CD4-positive, alpha-beta T cell (primary cell): Measurements from ENCODE around the gene KCTD10. TPM values are rescaled to one million over a fixed set of nuclear protein-coding genes. Genes with fewer than 3 reads are reported as not detected.
A peak's percentile ranks its signal among the peaks of the same experiment; 100 is the strongest.

ENCODE experiments used
- ATAC-seq: fragments of 200-7000 bp; cut with Tn5 transposase; one replicate; pipeline ENCODE4 v1.10.0; 2022; ENCODE audit warnings: mild to moderate bottlenecking; ENCODE audit not compliant: poor library complexity
- CTCF ChIA-PET: fragments of 350-600 bp; sonication (Branson Sonifier 250); formaldehyde crosslinking; loops from one replicate; lab custom pipeline; 2021; ENCODE audit warnings: antibody characterized with exemption, inconsistent platforms; lab: Charles Lee
- POLR2A ChIA-PET: fragments of 350-600 bp; sonication (Branson Sonifier 250); formaldehyde crosslinking; loops from one replicate; lab custom pipeline; 2021; ENCODE audit warnings: antibody characterized with exemption, inconsistent platforms; lab: Charles Lee
- DNase-seq, 14 experiments: peaks; one replicate each; pipeline ENCODE4 v3.0.0-alpha.2; 2013 to 2020; ENCODE audit warnings: mixed read lengths in 2 of 14
- H3K27ac ChIP-seq, 2 donors: one replicate each; pipeline versions ENCODE4 v1.5.1 to v1.7.0; 2013; ENCODE audit warnings: low read length in 2 of 2, low read depth in 1 of 2, mild to moderate bottlenecking in 1 of 2
- H3K27me3 ChIP-seq, 2 experiments: 1 replicate in 1 of 2; 2 replicates in 1 of 2; pipeline versions ENCODE4 v1.6.1 to v1.7.0; 2013; ENCODE audit warnings: low read length in 2 of 2, control low read depth in 1 of 2, mild to moderate bottlenecking in 1 of 2, moderate library complexity in 1 of 2; ENCODE audit not compliant: insufficient read depth in 2 of 2, control insufficient read depth in 1 of 2
- H3K36me3 ChIP-seq: one replicate; pipeline ENCODE4 v1.6.1; 2013; ENCODE audit warnings: low read length, control low read depth; ENCODE audit not compliant: insufficient read depth
- H3K4me1 ChIP-seq: one replicate; pipeline ENCODE4 v1.6.1; 2013; ENCODE audit warnings: low read length, control low read depth; ENCODE audit not compliant: insufficient read depth
- H3K4me3 ChIP-seq: one replicate; pipeline ENCODE4 v1.5.1; 2013; ENCODE audit warnings: mild to moderate bottlenecking, low read length, moderate library complexity
- H3K9me3 ChIP-seq, 2 experiments: 1 replicate in 1 of 2; 2 replicates in 1 of 2; pipeline versions ENCODE4 v1.6.1 to v1.7.0; 2013; ENCODE audit warnings: low read length in 2 of 2, mild to moderate bottlenecking in 2 of 2, control low read depth in 1 of 2, moderate library complexity in 1 of 2; ENCODE audit not compliant: control insufficient read depth in 1 of 2, insufficient read depth in 1 of 2
- H3K27ac Mint-ChIP-seq: one replicate; pipeline ENCODE4 v1.8.0; 2020; ENCODE audit warnings: mixed read lengths
- H3K27me3 Mint-ChIP-seq: one replicate; pipeline ENCODE4 v1.8.0; 2021; ENCODE audit warnings: mixed read lengths
- H3K36me3 Mint-ChIP-seq: one replicate; pipeline ENCODE4 v1.8.0; 2021; ENCODE audit warnings: low read depth, mixed read lengths
- H3K4me1 Mint-ChIP-seq: one replicate; pipeline ENCODE4 v1.8.0; 2021; ENCODE audit warnings: low read depth, mixed read lengths
- H3K4me3 Mint-ChIP-seq: one replicate; pipeline ENCODE4 v1.8.0; 2020; ENCODE audit warnings: mild to moderate bottlenecking, mixed read lengths
- H3K9me3 Mint-ChIP-seq: one replicate; pipeline ENCODE4 v1.8.0; 2020; ENCODE audit warnings: mixed read lengths
- intact Hi-C, 2 experiments: fragments of 100-400 bp; cut with DNase I in 1 of 2; cut with micrococcal nuclease in 1 of 2; formaldehyde crosslinking; loops; one replicate each; pipeline versions ENCODE4 v1.15.1 to v1.9.0; 2023 to 2025; cut with DNase I, micrococcal nuclease
- total RNA-seq, 174 experiments: library from RNA in 2 of 174; stranded (reverse) in 2 of 174; gene quantifications; one replicate each; pipeline ENCODE4 v1.2.3 and lab custom pipeline; 2021 to 2026
- TF ChIP-seq, protein P1 (sequence below): fragments of 200-600 bp; IDR thresholded peaks from one replicate; pipeline ENCODE4 v1.8.0; 2022; ENCODE audit warnings: antibody characterized with exemption, mild to moderate bottlenecking

KCTD10 gene
- total RNA-seq, 2 experiments from 2014 or later = 24.2 to 26.1 TPM

DNA sequence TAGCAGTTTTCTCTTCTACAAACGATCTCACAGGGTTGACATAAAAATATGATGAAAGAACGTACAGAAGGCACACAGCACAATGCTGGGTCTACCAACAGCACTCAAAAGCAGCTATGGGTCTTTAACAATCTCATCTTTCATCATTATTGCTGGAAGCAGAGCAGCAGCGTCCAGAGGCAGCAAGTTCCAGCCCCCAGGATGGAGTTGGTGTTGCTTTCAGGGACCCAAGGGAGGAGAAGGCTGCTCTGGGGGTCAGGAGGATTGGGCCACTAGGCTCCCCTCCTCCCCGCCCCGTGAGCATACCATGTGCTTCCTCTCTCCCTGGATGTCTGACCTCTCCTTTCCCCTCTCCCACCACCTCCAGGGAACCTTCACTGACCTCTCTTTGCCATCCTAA lies 13.3 kb downstream of the KCTD10 start:
- H3K9me3 Mint-ChIP-seq = no peaks in the 10 kb centered on the region
- Histone ChIP-seq H3K4me3 (no peak overlapping the region), H3K36me3 (peaks cover 55% of the 10 kb centered on the region), H3K27ac (no peak overlapping the region), H3K4me1 (peaks cover 30% of the 10 kb centered on the region), H3K9me3 (no peaks in the 10 kb centered on the region), H3K27me3 (no peaks in the 10 kb centered on the region)
- ChIA-PET POLR2A (interaction anchor here (1.0 to 2.2 kb wide), 3 partner anchors 10 to 36 kb away, joined by 5 to 21 read pairs (median 8); partner anchors contain the start of genes KCTD10 and UBE3B), CTCF (interaction anchor here (1.0 to 1.5 kb wide), 3 partner anchors 31 to 311 kb away, joined by 3 to 4 read pairs (median 3); no protein-coding TSS in a partner anchor)
- DNase-seq (no peak), ATAC-seq (peak; percentile 14)
- H3K4me1 Mint-ChIP-seq = peaks cover 58% of the 10 kb centered on the region
- TF ChIP-seq, protein P1, sequence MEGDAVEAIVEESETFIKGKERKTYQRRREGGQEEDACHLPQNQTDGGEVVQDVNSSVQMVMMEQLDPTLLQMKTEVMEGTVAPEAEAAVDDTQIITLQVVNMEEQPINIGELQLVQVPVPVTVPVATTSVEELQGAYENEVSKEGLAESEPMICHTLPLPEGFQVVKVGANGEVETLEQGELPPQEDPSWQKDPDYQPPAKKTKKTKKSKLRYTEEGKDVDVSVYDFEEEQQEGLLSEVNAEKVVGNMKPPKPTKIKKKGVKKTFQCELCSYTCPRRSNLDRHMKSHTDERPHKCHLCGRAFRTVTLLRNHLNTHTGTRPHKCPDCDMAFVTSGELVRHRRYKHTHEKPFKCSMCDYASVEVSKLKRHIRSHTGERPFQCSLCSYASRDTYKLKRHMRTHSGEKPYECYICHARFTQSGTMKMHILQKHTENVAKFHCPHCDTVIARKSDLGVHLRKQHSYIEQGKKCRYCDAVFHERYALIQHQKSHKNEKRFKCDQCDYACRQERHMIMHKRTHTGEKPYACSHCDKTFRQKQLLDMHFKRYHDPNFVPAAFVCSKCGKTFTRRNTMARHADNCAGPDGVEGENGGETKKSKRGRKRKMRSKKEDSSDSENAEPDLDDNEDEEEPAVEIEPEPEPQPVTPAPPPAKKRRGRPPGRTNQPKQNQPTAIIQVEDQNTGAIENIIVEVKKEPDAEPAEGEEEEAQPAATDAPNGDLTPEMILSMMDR = no peak
- peaks cover 59% of the 10 kb centered on the region for H3K36me3 Mint-ChIP-seq
- intact Hi-C loops = no loop called here
- peak overlapping the region; percentile 76 for H3K27ac Mint-ChIP-seq
- H3K4me3 Mint-ChIP-seq = no peak overlapping the region
- no peaks in the 10 kb centered on the region for H3K27me3 Mint-ChIP-seq

DNA sequence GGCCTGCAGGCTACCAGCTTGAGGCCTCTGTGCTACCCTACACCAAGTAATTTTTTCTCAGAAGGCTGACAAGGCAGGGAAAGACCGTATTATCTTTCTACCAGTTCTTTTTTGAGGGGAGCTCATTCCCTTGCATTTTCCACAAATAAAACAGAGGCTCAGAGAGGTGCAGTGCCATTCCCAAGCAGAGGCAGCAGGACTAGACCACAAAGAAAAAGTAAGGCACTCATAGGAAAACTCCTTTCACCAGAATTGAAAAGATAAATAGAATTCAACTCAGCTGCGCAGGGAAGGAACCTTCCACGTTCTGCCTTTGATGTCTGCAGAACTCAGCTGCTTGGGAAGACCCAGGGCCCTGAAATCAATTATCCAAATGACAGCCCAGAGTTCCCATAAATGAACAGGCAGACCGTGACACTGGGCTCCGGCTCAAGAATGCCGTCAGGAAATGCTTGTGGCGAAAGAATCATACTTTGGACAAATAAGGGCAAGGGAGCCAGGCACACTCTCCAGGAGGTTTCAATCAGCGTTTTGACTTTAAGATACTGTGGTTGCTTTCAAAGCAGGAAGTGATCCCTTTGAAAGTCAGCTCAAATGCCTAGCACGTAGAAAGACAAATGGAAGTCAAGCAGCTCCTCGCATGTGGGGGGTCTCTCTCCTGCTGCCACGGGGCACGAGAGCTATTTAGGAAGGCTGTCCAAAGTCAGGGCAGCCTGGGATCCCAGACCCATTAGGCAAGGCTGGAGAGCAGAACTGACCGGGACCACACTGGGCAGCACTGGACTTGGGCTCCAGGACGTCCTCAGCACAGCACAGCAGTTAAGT lies 14.0 kb downstream of the KCTD10 start:
- TF ChIP-seq, protein P1 = no peak
- H3K27ac Mint-ChIP-seq = peak overlapping the region; percentile 76
- Histone ChIP-seq H3K27ac (no peak overlapping the region), H3K36me3 (peaks cover 57% of the 10 kb centered on the region), H3K9me3 (no peaks in the 10 kb centered on the region), H3K27me3 (no peaks in the 10 kb centered on the region), H3K4me3 (no peak overlapping the region), H3K4me1 (peaks cover 30% of the 10 kb centered on the region)
- ChIA-PET POLR2A (interaction anchor here (0.8 to 2.2 kb wide), 5 partner anchors 10 to 35 kb away, joined by 3 to 21 read pairs (median 5); partner anchors contain the start of genes KCTD10 and UBE3B), CTCF (interaction anchor here (1.0 to 1.5 kb wide), 2 partner anchors 30 to 35 kb away, joined by 3 to 4 read pairs; no protein-coding TSS in a partner anchor)
- H3K27me3 Mint-ChIP-seq = no peaks in the 10 kb centered on the region
- H3K4me1 Mint-ChIP-seq = peaks cover 58% of the 10 kb centered on the region
- H3K36me3 Mint-ChIP-seq = peaks cover 58% of the 10 kb centered on the region
- H3K9me3 Mint-ChIP-seq = no peaks in the 10 kb centered on the region
- ATAC-seq = peak; percentile 73
- peak in 1 of 14 experiments; percentile 19 for DNase-seq
- peak overlapping the region; percentile 61 for H3K4me3 Mint-ChIP-seq
- intact Hi-C loops = no loop called here

DNA sequence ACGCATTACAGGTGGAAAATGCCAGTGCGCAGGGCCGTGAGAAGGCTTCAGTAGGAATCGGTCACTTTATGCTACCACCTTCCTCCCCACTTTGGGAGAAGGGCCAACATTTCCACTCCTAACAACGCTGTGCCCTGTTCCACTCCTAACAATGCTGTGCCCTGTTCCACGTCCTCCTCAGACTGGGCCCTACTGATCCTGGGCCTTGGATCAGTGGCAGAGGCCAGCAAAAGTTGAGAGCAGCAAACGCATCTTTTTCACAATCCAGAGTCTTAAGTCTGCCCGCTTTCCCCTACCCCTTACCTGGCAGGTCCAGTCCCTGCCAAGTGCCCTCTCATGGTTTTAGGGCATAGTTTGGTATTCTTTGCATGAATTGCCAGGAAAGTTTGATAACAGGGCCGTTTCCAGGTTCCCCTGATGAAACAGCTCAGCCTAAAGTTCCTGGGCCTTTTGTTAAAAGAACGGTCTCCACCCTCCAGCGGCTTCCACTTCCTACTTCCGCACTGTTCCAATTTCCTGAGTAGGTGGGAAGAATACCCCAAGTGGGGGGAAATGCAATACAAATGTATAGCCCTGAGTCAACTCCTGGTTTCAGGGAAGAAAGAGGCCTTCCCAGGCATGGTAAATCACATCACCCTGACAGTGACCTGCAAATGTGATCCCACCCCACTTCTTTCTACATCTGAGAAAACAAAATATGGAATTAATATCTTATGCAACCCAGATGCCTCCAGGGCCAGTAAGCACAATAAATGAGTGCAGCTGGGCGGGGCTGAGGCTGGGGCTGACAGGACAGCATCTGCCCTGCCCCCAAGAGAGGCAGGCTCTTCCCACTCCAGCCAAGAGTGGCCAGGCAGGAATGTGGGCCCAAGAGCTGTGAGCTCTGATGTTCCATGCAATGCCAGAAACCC lies 15.0 kb downstream of the KCTD10 start:
- peaks cover 60% of the 10 kb centered on the region for H3K36me3 Mint-ChIP-seq
- H3K9me3 ChIP-seq = no peaks in the 10 kb centered on the region
- peaks cover 60% of the 10 kb centered on the region for H3K36me3 ChIP-seq
- intact Hi-C loops = no loop called here
- peaks cover 58% of the 10 kb centered on the region for H3K4me1 Mint-ChIP-seq
- H3K4me3 Mint-ChIP-seq = no peak overlapping the region
- CTCF ChIA-PET = interaction anchor here (1.5 kb wide), 1 partner anchor 34 kb away, joined by 4 read pairs; no protein-coding TSS in a partner anchor
- no peaks in the 10 kb centered on the region for H3K27me3 Mint-ChIP-seq
- DNase-seq (no peak), ATAC-seq (no peak)
- peak overlapping the region; percentile 76 for H3K27ac Mint-ChIP-seq
- no peaks in the 10 kb centered on the region for H3K27me3 ChIP-seq
- peaks cover 30% of the 10 kb centered on the region for H3K4me1 ChIP-seq
- TF ChIP-seq, protein P1 = no peak
- no peaks in the 10 kb centered on the region for H3K9me3 Mint-ChIP-seq
- H3K4me3 ChIP-seq = no peak overlapping the region
- POLR2A ChIA-PET = interaction anchor here (0.8 to 2.2 kb wide), 4 partner anchors 9 to 34 kb away, joined by 3 to 21 read pairs (median 4); partner anchors contain the start of genes KCTD10 and UBE3B
- H3K27ac ChIP-seq = no peak overlapping the region
